ENCODE results near the gene ARHGAP31. TPM values are rescaled to one million over a fixed set of nuclear protein-coding genes. Genes with fewer than 3 reads are reported as not detected.

Gene ARHGAP31
- total RNA-seq, 3 donors from 2014 or later (not counting 1 experiment from before 2014, with no cell fraction given) = 4.1 to 8.4 (median 8.4) TPM

GRCh38 chr3:119359476-119360326 lies 65.5 kb downstream of the ARHGAP31 start:
- intact Hi-C loops (cut with micrococcal nuclease) = no loop called here
- no peak for DNase-seq
- H3K4me1 Mint-ChIP-seq = peaks cover 5 to 7% of the 10 kb centered on the region in 2 donors
- H3K27ac ChIP-seq (ENCODE audit: low read length) = no peak overlapping the region
- H3K27me3 Mint-ChIP-seq (ENCODE audit: low read depth in 2 of 2) = no peaks in the 10 kb centered on the region
- H3K4me3 ChIP-seq (ENCODE audit: low read length) = no peak overlapping the region
- H3K9me3 ChIP-seq (ENCODE audit: control insufficient read depth, insufficient read depth, low read length) = no peaks in the 10 kb centered on the region
- TF ChIP-seq, protein P1, sequence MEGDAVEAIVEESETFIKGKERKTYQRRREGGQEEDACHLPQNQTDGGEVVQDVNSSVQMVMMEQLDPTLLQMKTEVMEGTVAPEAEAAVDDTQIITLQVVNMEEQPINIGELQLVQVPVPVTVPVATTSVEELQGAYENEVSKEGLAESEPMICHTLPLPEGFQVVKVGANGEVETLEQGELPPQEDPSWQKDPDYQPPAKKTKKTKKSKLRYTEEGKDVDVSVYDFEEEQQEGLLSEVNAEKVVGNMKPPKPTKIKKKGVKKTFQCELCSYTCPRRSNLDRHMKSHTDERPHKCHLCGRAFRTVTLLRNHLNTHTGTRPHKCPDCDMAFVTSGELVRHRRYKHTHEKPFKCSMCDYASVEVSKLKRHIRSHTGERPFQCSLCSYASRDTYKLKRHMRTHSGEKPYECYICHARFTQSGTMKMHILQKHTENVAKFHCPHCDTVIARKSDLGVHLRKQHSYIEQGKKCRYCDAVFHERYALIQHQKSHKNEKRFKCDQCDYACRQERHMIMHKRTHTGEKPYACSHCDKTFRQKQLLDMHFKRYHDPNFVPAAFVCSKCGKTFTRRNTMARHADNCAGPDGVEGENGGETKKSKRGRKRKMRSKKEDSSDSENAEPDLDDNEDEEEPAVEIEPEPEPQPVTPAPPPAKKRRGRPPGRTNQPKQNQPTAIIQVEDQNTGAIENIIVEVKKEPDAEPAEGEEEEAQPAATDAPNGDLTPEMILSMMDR (IDR thresholded peaks at IDR 0.05) = no peak
- WGBS (ENCODE audit: insufficient coverage) = 57% methylated on average over 10 of the region's 11 CpGs
- no peaks in the 10 kb centered on the region for H3K27me3 ChIP-seq (ENCODE audit: control insufficient read depth, insufficient read depth, low read length)
- H3K36me3 Mint-ChIP-seq = no peaks in the 10 kb centered on the region
- H3K27ac Mint-ChIP-seq = no peak overlapping the region
- H3K36me3 ChIP-seq (ENCODE audit: control insufficient read depth, insufficient read depth, low read length) = no peaks in the 10 kb centered on the region
- ATAC-seq = no peak
- no peak overlapping the region for H3K4me3 Mint-ChIP-seq
- no peaks in the 10 kb centered on the region for H3K9me3 Mint-ChIP-seq
- no peaks in the 10 kb centered on the region for H3K4me1 ChIP-seq (ENCODE audit: control insufficient read depth, insufficient read depth, low read length)

DNA sequence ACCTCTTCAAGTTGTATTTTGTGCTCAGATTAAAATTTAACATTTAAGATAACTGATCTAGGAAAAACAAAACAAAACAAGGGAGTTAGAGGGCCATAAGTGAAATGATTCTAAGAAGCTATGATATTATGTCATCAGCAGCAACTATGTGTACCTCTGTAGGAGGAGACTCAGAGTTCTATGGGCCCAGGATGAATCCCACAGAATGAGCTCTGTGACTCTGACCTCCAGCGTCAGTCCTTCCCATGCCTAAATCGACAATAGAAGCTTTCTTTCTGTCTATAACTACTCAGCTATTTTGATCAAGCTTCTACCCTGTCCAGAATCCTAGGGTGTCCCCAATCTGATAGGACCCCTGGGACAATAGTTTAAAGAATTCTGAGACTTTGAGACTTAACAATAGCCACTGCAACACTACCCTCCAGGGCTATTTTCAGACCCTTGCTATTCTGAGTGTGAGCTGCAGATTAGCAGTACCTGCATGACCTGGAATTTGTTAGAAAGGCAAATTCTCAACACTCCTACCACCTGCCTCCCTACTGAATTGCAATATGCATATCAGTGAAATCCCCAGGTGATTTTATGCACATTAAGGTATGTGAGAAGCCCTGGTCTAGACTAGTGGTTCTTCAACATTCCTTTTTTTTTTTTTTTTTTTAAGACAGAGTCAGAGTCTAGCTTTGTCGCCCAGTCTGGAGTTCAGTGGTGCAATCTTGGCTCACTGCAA lies 66.7 kb downstream of the ARHGAP31 start:
- no peak for ATAC-seq
- Mint-ChIP-seq H3K27ac (no peak overlapping the region), H3K9me3 (no peaks in the 10 kb centered on the region), H3K27me3 (ENCODE audit: low read depth in 2 of 2) (no peaks in the 10 kb centered on the region), H3K36me3 (no peaks in the 10 kb centered on the region), H3K4me1 (peaks cover 5 to 7% of the 10 kb centered on the region in 2 donors), H3K4me3 (no peak overlapping the region)
- Histone ChIP-seq H3K27me3 (ENCODE audit: control insufficient read depth, insufficient read depth, low read length) (no peaks in the 10 kb centered on the region), H3K9me3 (ENCODE audit: control insufficient read depth, insufficient read depth, low read length) (no peaks in the 10 kb centered on the region), H3K36me3 (ENCODE audit: control insufficient read depth, insufficient read depth, low read length) (peaks cover 3% of the 10 kb centered on the region), H3K4me3 (ENCODE audit: low read length) (no peak overlapping the region), H3K4me1 (ENCODE audit: control insufficient read depth, insufficient read depth, low read length) (no peaks in the 10 kb centered on the region), H3K27ac (ENCODE audit: low read length) (no peak overlapping the region)
- TF ChIP-seq, protein P1 (IDR thresholded peaks at IDR 0.05) = no peak
- WGBS (ENCODE audit: insufficient coverage) = 98% methylated on average over 3 of the region's 3 CpGs
- no peak for DNase-seq
- intact Hi-C loops (cut with micrococcal nuclease) = no loop called here

GRCh38 chr3:119362010-119362409 lies 67.8 kb downstream of the ARHGAP31 start:
- Histone ChIP-seq H3K27me3 (ENCODE audit: control insufficient read depth, insufficient read depth, low read length) (no peaks in the 10 kb centered on the region), H3K9me3 (ENCODE audit: control insufficient read depth, insufficient read depth, low read length) (no peaks in the 10 kb centered on the region), H3K27ac (ENCODE audit: low read length) (no peak overlapping the region), H3K4me3 (ENCODE audit: low read length) (no peak overlapping the region), H3K4me1 (ENCODE audit: control insufficient read depth, insufficient read depth, low read length) (no peaks in the 10 kb centered on the region), H3K36me3 (ENCODE audit: control insufficient read depth, insufficient read depth, low read length) (peaks cover 3% of the 10 kb centered on the region)
- Mint-ChIP-seq H3K27me3 (ENCODE audit: low read depth in 2 of 2) (no peaks in the 10 kb centered on the region), H3K27ac (no peak overlapping the region), H3K9me3 (no peaks in the 10 kb centered on the region), H3K4me3 (no peak overlapping the region), H3K36me3 (no peaks in the 10 kb centered on the region), H3K4me1 (peaks cover 3 to 4% of the 10 kb centered on the region in 2 donors)
- TF ChIP-seq, protein P1 (IDR thresholded peaks at IDR 0.05) = no peak
- ATAC-seq = no peak
- intact Hi-C loops (cut with micrococcal nuclease) = no loop called here
- no peak for DNase-seq
- 98% methylated on average over 2 of the region's 2 CpGs for WGBS (ENCODE audit: insufficient coverage)

Data from natural killer cell (primary cell).